H1 (cell line): ENCODE results near the gene PRRG3. TPM values are rescaled to one million over a fixed set of nuclear protein-coding genes. Genes with fewer than 3 reads are reported as not detected.

Source experiments
- BCL11A ChIP-seq, 2 experiments: IDR thresholded peaks; one replicate each; pipeline ENCODE4 v1.6.1; 2011; ENCODE audit warnings: low read depth in 2 of 2, low read length in 2 of 2, mild to moderate bottlenecking in 2 of 2
- EZH2 ChIP-seq: fragments of 200-600 bp; sonication (generic); IDR thresholded peaks from 2 replicates; pipeline ENCODE4 v1.7.1; 2012; ENCODE audit warnings: low read depth, mild to moderate bottlenecking, moderate library complexity, low read length, inconsistent platforms; ENCODE audit not compliant: severe bottlenecking
- SIRT6 ChIP-seq: IDR thresholded peaks from one replicate; pipeline ENCODE4 v1.7.1; 2012; ENCODE audit warnings: low read length, inconsistent platforms
- SP2 ChIP-seq: IDR thresholded peaks from 2 replicates; pipeline ENCODE4 v1.6.1; 2012; ENCODE audit warnings: mild to moderate bottlenecking, low read length, inconsistent platforms
- USF2 ChIP-seq: IDR thresholded peaks from 2 replicates; pipeline ENCODE4 v1.6.1; 2011; ENCODE audit warnings: low read length, improper control_type of control experiment
- polyA plus RNA-seq, 7 experiments: library from polyadenylated mRNA; depleted of rRNA in 3 of 7; stranded (reverse) in 5 of 7; unstranded in 2 of 7; fragments of >200 nt in 5 of 7; fragments of 200-250 nt in 2 of 7; gene quantifications; 1 replicate in 5 of 7; 2 replicates in 1 of 7; 4 replicates in 1 of 7; pipeline versions ENCODE4 v1.2.1 to v1.2.3, GENCODE V29; 2011 to 2013; ENCODE audit warnings: missing spikeins in 2 of 7, mixed read lengths in 2 of 7
- total RNA-seq: library from RNA; stranded (reverse); fragmentation: NEBNext Ultra II Directional; extraction: Animal tissue kit (Norgen Biotek cat#: 25700); gene quantifications from 2 replicates; pipeline ENCODE4 v1.2.1, GENCODE V29; 2021

Gene PRRG3
- total and polyA plus RNA-seq, 2 of the 8 experiments (the other 6 are each of a cell fraction or from before 2014, with no cell fraction given), result 4.2 to 5.4 TPM

DNA sequence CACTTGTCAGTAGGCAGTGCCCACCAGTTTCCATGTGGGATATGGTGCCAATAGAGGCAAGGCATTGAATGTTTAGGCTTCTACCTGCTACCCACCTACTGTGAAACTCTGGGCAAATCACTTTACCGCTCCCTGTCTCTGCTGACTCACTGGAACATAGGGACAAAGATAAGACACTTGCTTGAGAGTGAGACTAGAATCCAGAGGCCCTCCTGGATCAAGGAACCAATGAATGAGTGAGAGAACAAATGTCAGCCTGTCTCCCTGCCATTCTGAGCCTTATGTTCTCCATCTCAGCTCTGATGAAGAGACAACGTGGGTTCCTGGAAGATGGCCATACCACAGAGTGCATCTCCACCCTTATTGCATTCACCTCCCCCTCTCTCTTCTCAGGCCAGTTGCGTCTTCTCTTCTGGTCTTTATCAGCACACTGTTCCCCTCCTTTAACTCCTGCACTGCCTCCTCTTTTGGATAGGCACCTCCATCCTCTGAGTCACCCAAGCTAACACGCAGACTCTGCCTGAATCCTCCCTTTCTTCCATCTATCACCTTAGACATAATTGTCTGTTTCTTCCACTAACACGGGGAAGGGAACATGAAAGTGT lies 15.4 kb upstream of the PRRG3 start (continued):
- TF ChIP-seq SIRT6 (no peak), USF2 (no peak), BCL11A (IDR thresholded peaks at IDR 0.05; ENCODE audit: low read depth in 2 of 2, low read length in 2 of 2) (no peak), EZH2 (no peak), SP2 (no peak)
- TF ChIP-seq, all 59 proteins: peak for 0
